ENCODE results near the gene TRPC4AP.

TRPC4AP gene

GRCh38 chr20:34980543-34981233, 111.9 kb downstream of the TRPC4AP start:
- H3K36me3 ChIP-seq (ENCODE audit: control insufficient read depth, insufficient read depth, low read length), result no peaks in the 10 kb centered on the region
- H3K4me3 ChIP-seq (ENCODE audit: low read depth, low read length), result no peak overlapping the region
- H3K79me2 ChIP-seq, result no peaks in the 10 kb centered on the region
- TF ChIP-seq CTCF (IDR thresholded peaks at IDR 0.05), result no peak
- no peak overlapping the region for H3K4me2 ChIP-seq (ENCODE audit: low read length)
- H3K4me1 ChIP-seq, result no peaks in the 10 kb centered on the region
- H3K27ac ChIP-seq, result no peak overlapping the region
- H3K9me3 ChIP-seq (ENCODE audit: control insufficient read depth, low read length), result no peaks in the 10 kb centered on the region
- no peak overlapping the region for H2AFZ ChIP-seq
- no peaks in the 10 kb centered on the region for H3K27me3 ChIP-seq (ENCODE audit: control insufficient read depth, insufficient read depth, low read length)
- H3K9ac ChIP-seq, result no peak overlapping the region

GRCh38 chr20:34979366-34980153, 113.0 kb downstream of the TRPC4AP start:
- Histone ChIP-seq H3K4me3 (ENCODE audit: low read depth, low read length) (no peak overlapping the region), H3K27ac (no peak overlapping the region), H2AFZ (no peak overlapping the region), H3K79me2 (no peaks in the 10 kb centered on the region), H3K9me3 (ENCODE audit: control insufficient read depth, low read length) (no peaks in the 10 kb centered on the region), H3K9ac (no peak overlapping the region), H3K4me2 (ENCODE audit: low read length) (no peak overlapping the region), H3K36me3 (ENCODE audit: control insufficient read depth, insufficient read depth, low read length) (no peaks in the 10 kb centered on the region), H3K4me1 (no peaks in the 10 kb centered on the region), H3K27me3 (ENCODE audit: control insufficient read depth, insufficient read depth, low read length) (no peaks in the 10 kb centered on the region)
- no peak for TF ChIP-seq CTCF (IDR thresholded peaks at IDR 0.05)

- no peaks in the 10 kb centered on the region for H3K36me3 ChIP-seq (ENCODE audit: control insufficient read depth, insufficient read depth, low read length)
- H3K4me2 ChIP-seq (ENCODE audit: low read length), result no peak overlapping the region
- no peak overlapping the region for H3K4me3 ChIP-seq (ENCODE audit: low read depth, low read length)
- no peaks in the 10 kb centered on the region for H3K27me3 ChIP-seq (ENCODE audit: control insufficient read depth, insufficient read depth, low read length)
- H3K27ac ChIP-seq, result no peak overlapping the region
- H3K79me2 ChIP-seq, result no peaks in the 10 kb centered on the region
- H3K4me1 ChIP-seq, result no peaks in the 10 kb centered on the region
- H3K9me3 ChIP-seq (ENCODE audit: control insufficient read depth, low read length), result no peaks in the 10 kb centered on the region
- no peak overlapping the region for H3K9ac ChIP-seq
- H2AFZ ChIP-seq, result no peak overlapping the region
- no peak for TF ChIP-seq CTCF (IDR thresholded peaks at IDR 0.05)
Measured at GRCh38 chr20:34978092-34978744, 114.4 kb downstream of the TRPC4AP start.

GRCh38 chr20:34977365-34978091, 115.1 kb downstream of the TRPC4AP start:
- Histone ChIP-seq H3K4me2 (ENCODE audit: low read length) (no peak overlapping the region), H2AFZ (no peak overlapping the region), H3K9ac (no peak overlapping the region), H3K27me3 (ENCODE audit: control insufficient read depth, insufficient read depth, low read length) (no peaks in the 10 kb centered on the region), H3K27ac (no peak overlapping the region), H3K4me3 (ENCODE audit: low read depth, low read length) (no peak overlapping the region), H3K36me3 (ENCODE audit: control insufficient read depth, insufficient read depth, low read length) (no peaks in the 10 kb centered on the region), H3K79me2 (no peaks in the 10 kb centered on the region), H3K4me1 (no peaks in the 10 kb centered on the region), H3K9me3 (ENCODE audit: control insufficient read depth, low read length) (no peaks in the 10 kb centered on the region)
- no peak for TF ChIP-seq CTCF (IDR thresholded peaks at IDR 0.05)
